ENCODE results near the gene ENPP3.
"Not testable (repeated sequence)": the region's sequence is repeated elsewhere in the genome, so short reads cannot be mapped to it uniquely, and the experiment has no call there.

The ENPP3 gene

GRCh38 chr6:131683479-131683878 lies 46.4 kb downstream of the ENPP3 start:
- no peak for DNase-seq (ENCODE audit: low read depth in 2 of 3, low spot score in 2 of 3)

GRCh38 chr6:131685266-131685780 lies 48.2 kb downstream of the ENPP3 start:
- no peak for DNase-seq (ENCODE audit: low read depth in 2 of 3, low spot score in 2 of 3)

- no peak for DNase-seq (ENCODE audit: low read depth in 2 of 3, low spot score in 2 of 3)
Observed at GRCh38 chr6:131687022-131687421, 49.9 kb downstream of the ENPP3 start.

GRCh38 chr6:131688286-131688685 lies 51.2 kb downstream of the ENPP3 start:
- no peak for DNase-seq (ENCODE audit: low read depth in 2 of 3, low spot score in 2 of 3)

GRCh38 chr6:131692031-131692430 lies 54.9 kb downstream of the ENPP3 start:
- no peak for DNase-seq (ENCODE audit: low read depth in 2 of 3, low spot score in 2 of 3)

- no peak for DNase-seq (ENCODE audit: low read depth in 2 of 3, low spot score in 2 of 3)
Observed at GRCh38 chr6:131692589-131692988, 55.5 kb downstream of the ENPP3 start.

GRCh38 chr6:131693384-131693783 lies 56.3 kb downstream of the ENPP3 start:
- DNase-seq (ENCODE audit: low read depth in 2 of 3, low spot score in 2 of 3), result no peak

- no peak for DNase-seq (ENCODE audit: low read depth in 2 of 3, low spot score in 2 of 3)
Observed at GRCh38 chr6:131694832-131695426, 57.8 kb downstream of the ENPP3 start.

GRCh38 chr6:131696956-131697355 lies 59.9 kb downstream of the ENPP3 start:
- DNase-seq (ENCODE audit: low read depth in 2 of 3, low spot score in 2 of 3), result no peak

GRCh38 chr6:131700851-131701250 lies 63.7 kb downstream of the ENPP3 start:
- DNase-seq (ENCODE audit: low read depth in 2 of 3, low spot score in 2 of 3), result not testable (repeated sequence)

GRCh38 chr6:131703905-131704304 lies 66.8 kb downstream of the ENPP3 start:
- DNase-seq (ENCODE audit: low read depth in 2 of 3, low spot score in 2 of 3), result not testable (repeated sequence)

- not testable (repeated sequence) for DNase-seq (ENCODE audit: low read depth in 2 of 3, low spot score in 2 of 3)
Observed at GRCh38 chr6:131710917-131711316, 73.8 kb downstream of the ENPP3 start, which contains the start of gene CTAGE9. Gene CTAGE9 (minus strand): TSS chr6:131711017. CDS start chr6:131711017, 0 bp downstream.

GRCh38 chr6:131715567-131715966 lies 78.5 kb downstream of the ENPP3 start:
- not testable (repeated sequence) for DNase-seq (ENCODE audit: low read depth in 2 of 3, low spot score in 2 of 3)

GRCh38 chr6:131717836-131718542 lies 80.9 kb downstream of the ENPP3 start:
- DNase-seq (ENCODE audit: low read depth in 2 of 3, low spot score in 2 of 3), result no peak

- no peak for DNase-seq (ENCODE audit: low read depth in 2 of 3, low spot score in 2 of 3)
Observed at GRCh38 chr6:131721161-131721560, 84.1 kb downstream of the ENPP3 start.

- DNase-seq (ENCODE audit: low read depth in 2 of 3, low spot score in 2 of 3), result no peak
Observed at GRCh38 chr6:131724114-131724513, 87.0 kb downstream of the ENPP3 start.

GRCh38 chr6:131727467-131727866 lies 90.4 kb downstream of the ENPP3 start:
- no peak for DNase-seq (ENCODE audit: low read depth in 2 of 3, low spot score in 2 of 3)

GRCh38 chr6:131727868-131728267 lies 90.8 kb downstream of the ENPP3 start:
- no peak for DNase-seq (ENCODE audit: low read depth in 2 of 3, low spot score in 2 of 3)

GRCh38 chr6:131728296-131728939 lies 91.3 kb downstream of the ENPP3 start:
- no peak for DNase-seq (ENCODE audit: low read depth in 2 of 3, low spot score in 2 of 3)

- DNase-seq (ENCODE audit: low read depth in 2 of 3, low spot score in 2 of 3), result no peak
Observed at GRCh38 chr6:131729550-131729949, 92.4 kb downstream of the ENPP3 start.

- no peak for DNase-seq (ENCODE audit: low read depth in 2 of 3, low spot score in 2 of 3)
Observed at GRCh38 chr6:131730264-131730663, 93.2 kb downstream of the ENPP3 start.

- no peak for DNase-seq (ENCODE audit: low read depth in 2 of 3, low spot score in 2 of 3)
Observed at GRCh38 chr6:131731224-131731623, 94.1 kb downstream of the ENPP3 start.
